Measurements from ENCODE around the gene LIAS. TPM values are rescaled to one million over a fixed set of nuclear protein-coding genes. Genes with fewer than 3 reads are reported as not detected.

LIAS gene
- total RNA-seq, 6 experiments from 2014 or later = 6.9 to 9.4 (median 8.1) TPM

- no peaks in the 10 kb centered on the region for H3K9me3 Mint-ChIP-seq
- H3K27me3 Mint-ChIP-seq (ENCODE audit: insufficient read depth) = peaks cover 2% of the 10 kb centered on the region
- H3K36me3 Mint-ChIP-seq (ENCODE audit: low read depth) = peaks cover 65% of the 10 kb centered on the region
- peak overlapping the region; percentile 73; the same call in 1 of the 2 replicates for H3K27ac Mint-ChIP-seq
- TF ChIP-seq, protein P1, sequence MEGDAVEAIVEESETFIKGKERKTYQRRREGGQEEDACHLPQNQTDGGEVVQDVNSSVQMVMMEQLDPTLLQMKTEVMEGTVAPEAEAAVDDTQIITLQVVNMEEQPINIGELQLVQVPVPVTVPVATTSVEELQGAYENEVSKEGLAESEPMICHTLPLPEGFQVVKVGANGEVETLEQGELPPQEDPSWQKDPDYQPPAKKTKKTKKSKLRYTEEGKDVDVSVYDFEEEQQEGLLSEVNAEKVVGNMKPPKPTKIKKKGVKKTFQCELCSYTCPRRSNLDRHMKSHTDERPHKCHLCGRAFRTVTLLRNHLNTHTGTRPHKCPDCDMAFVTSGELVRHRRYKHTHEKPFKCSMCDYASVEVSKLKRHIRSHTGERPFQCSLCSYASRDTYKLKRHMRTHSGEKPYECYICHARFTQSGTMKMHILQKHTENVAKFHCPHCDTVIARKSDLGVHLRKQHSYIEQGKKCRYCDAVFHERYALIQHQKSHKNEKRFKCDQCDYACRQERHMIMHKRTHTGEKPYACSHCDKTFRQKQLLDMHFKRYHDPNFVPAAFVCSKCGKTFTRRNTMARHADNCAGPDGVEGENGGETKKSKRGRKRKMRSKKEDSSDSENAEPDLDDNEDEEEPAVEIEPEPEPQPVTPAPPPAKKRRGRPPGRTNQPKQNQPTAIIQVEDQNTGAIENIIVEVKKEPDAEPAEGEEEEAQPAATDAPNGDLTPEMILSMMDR (IDR thresholded peaks at IDR 0.05) = no peak
- H3K4me1 Mint-ChIP-seq (ENCODE audit: low read depth) = peaks cover 40% of the 10 kb centered on the region
- no peak for DNase-seq
- H3K4me3 Mint-ChIP-seq = no peak overlapping the region
These were observed 7.3 kb upstream of the LIAS start for GRCh38 chr4:39451423-39452023.

DNA sequence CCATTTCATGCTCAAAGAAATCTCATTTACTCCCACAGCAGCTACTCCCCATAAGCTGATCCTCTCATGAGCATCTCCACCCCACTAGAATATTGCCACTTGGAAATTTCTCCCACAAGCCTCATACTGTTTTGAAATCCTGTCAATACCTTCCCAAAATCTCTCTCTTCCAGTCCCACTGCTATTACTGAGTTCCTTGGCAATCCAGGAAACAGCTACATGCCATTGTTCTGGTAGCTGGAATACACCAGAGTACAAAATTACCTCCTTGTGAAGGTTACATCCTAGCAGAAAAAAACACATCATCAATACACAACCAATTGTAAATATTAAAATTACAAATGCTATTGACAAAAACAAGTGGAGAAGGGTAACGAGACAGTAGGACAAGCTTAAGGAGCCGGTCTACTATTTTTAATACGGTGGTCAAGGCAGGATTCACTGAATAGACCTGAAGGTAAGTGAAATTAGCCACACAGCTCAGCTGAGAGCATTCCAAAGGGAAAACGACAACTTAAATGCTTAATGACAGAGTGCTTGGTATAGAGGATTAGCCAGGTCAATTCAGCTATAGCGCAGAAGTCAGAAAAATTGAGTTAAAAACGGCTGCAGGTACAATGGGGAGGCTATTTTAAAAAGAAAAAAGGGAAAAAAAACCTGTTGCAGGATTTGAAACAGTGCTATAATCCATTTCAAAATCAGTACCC is 6.5 kb upstream of the LIAS start:
- Mint-ChIP-seq H3K27me3 (ENCODE audit: insufficient read depth) (peaks cover 2% of the 10 kb centered on the region), H3K27ac (peak overlapping the region; percentile 73; the same call in 1 of the 2 replicates), H3K4me3 (no peak overlapping the region), H3K9me3 (no peaks in the 10 kb centered on the region), H3K36me3 (ENCODE audit: low read depth) (peaks cover 73% of the 10 kb centered on the region), H3K4me1 (ENCODE audit: low read depth) (peaks cover 48% of the 10 kb centered on the region)
- TF ChIP-seq, protein P1 (IDR thresholded peaks at IDR 0.05) = no peak
- DNase-seq = no peak

- TF ChIP-seq, protein P1 (IDR thresholded peaks at IDR 0.05) = no peak
- DNase-seq = no peak
- H3K4me3 Mint-ChIP-seq = no peak overlapping the region
- peaks cover 50% of the 10 kb centered on the region for H3K4me1 Mint-ChIP-seq (ENCODE audit: low read depth)
- peaks cover 2% of the 10 kb centered on the region; the same call in 1 of the 2 replicates for H3K27me3 Mint-ChIP-seq (ENCODE audit: insufficient read depth)
- no peaks in the 10 kb centered on the region for H3K9me3 Mint-ChIP-seq
- H3K36me3 Mint-ChIP-seq (ENCODE audit: low read depth) = peaks cover 76% of the 10 kb centered on the region
- peak overlapping the region; percentile 12; the same call in 1 of the 2 replicates for H3K27ac Mint-ChIP-seq
These were observed 5.8 kb upstream of the LIAS start for GRCh38 chr4:39452860-39453587.

DNA sequence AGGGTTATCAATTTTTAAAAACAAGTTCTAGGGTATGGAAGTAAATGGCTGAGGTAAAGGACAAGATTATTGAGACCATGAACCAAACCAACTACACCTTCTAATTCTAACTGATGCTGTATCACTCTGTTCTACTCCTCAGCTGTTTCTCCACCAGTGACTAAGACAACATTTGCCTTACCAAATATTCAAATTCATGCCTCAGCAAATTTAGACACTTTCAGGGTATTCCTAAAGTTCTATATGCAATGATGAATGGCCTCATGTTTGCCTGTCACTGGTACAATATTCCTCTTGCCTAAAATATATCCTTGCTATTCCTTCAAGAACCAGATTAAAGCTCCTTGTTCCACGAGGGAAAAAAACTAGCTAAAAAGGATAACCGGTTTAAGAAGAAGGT is 5.1 kb upstream of the LIAS start:
- Mint-ChIP-seq H3K4me3 (no peak overlapping the region), H3K4me1 (ENCODE audit: low read depth) (peaks cover 50% of the 10 kb centered on the region), H3K27me3 (ENCODE audit: insufficient read depth) (peaks cover 7% of the 10 kb centered on the region), H3K27ac (no peak overlapping the region), H3K36me3 (ENCODE audit: low read depth) (peaks cover 79% of the 10 kb centered on the region), H3K9me3 (no peaks in the 10 kb centered on the region)
- DNase-seq = no peak
- TF ChIP-seq, protein P1 (IDR thresholded peaks at IDR 0.05) = no peak

DNA sequence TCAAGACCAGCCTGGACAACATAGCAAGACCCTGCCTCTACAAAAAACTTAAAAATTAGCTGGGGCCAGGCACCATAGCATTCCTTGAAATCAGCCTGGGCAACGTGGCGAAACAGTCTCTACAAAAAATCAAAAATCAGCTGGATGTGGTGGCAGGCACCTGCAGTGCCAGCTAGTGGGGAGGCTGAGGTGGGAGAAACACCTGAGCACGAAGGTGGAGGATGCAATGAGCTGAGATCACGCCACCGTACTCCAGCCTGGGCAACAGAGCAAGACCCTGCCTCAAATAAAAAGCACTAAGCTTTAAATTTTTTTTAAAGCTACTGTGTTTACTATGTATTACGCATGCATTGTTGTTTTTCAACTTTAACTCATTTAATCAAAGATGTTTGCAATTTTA is 3.4 kb upstream of the LIAS start:
- H3K27me3 Mint-ChIP-seq (ENCODE audit: insufficient read depth) = peaks cover 9% of the 10 kb centered on the region

More for the DNA sequence above, 3.4 kb upstream of the LIAS start:
- no peak for DNase-seq
- H3K27ac Mint-ChIP-seq = 0 out of 2 replicates have a peak overlapping the region, but pooled peaks have one; percentile 9
- H3K4me3 Mint-ChIP-seq = peak overlapping the region; percentile 51
- H3K9me3 Mint-ChIP-seq = no peaks in the 10 kb centered on the region
- TF ChIP-seq, protein P1 (IDR thresholded peaks at IDR 0.05) = no peak
- peaks cover 51% of the 10 kb centered on the region for H3K4me1 Mint-ChIP-seq (ENCODE audit: low read depth)
- peaks cover 73% of the 10 kb centered on the region for H3K36me3 Mint-ChIP-seq (ENCODE audit: low read depth)
